GM23248 (cell line): ENCODE measurements around the gene OMD.

Experiments used
- EZH2 ChIP-seq: fragments of 200-600 bp; sonication (generic); IDR thresholded peaks from 2 replicates; pipeline ENCODE4 v1.6.1; 2018; ENCODE audit warnings: antibody characterized with exemption, mild to moderate bottlenecking; ENCODE audit not compliant: insufficient read depth, poor library complexity, severe bottlenecking
- EZH2phosphoT487 ChIP-seq: fragments of 200-600 bp; sonication (generic); IDR thresholded peaks from 2 replicates; pipeline ENCODE4 v1.6.1; 2018; ENCODE audit warnings: antibody characterized with exemption, moderate library complexity, mild to moderate bottlenecking, low read depth; ENCODE audit not compliant: insufficient read depth

GRCh38 chr9:92369075-92369474 is 55.2 kb downstream of the OMD start:
- TF ChIP-seq EZH2 (no peak), EZH2phosphoT487 (no peak)
